Fibroblast of lung (primary cell): ENCODE measurements around the gene DENND2D. TPM values are rescaled to one million over a fixed set of nuclear protein-coding genes. Genes with fewer than 3 reads are reported as not detected.

Experiments
- DNase-seq, 2 donors: peaks; one replicate each; pipeline versions ENCODE4 v3.0.0 to v3.0.0-alpha.2; 2010; ENCODE audit warnings: low read depth in 2 of 2
- H2AFZ ChIP-seq: 2 replicates; pipeline ENCODE4 v1.5.1; 2012; ENCODE audit warnings: low read length, control low read depth, inconsistent platforms
- H3K27ac ChIP-seq: 2 replicates; pipeline ENCODE4 v1.5.1; 2011; ENCODE audit warnings: low read length, control low read depth; ENCODE audit not compliant: insufficient read depth
- H3K27me3 ChIP-seq: 2 replicates; pipeline ENCODE4 v1.5.1; 2011; ENCODE audit warnings: mild to moderate bottlenecking, low read length; ENCODE audit not compliant: control insufficient read depth, insufficient read depth
- H3K36me3 ChIP-seq: 2 replicates; pipeline ENCODE4 v1.5.1; 2011; ENCODE audit warnings: low read length; ENCODE audit not compliant: control insufficient read depth, insufficient read depth
- H3K4me1 ChIP-seq: 2 replicates; pipeline ENCODE4 v1.5.1; 2011; ENCODE audit warnings: low read length; ENCODE audit not compliant: control insufficient read depth, insufficient read depth; ENCODE audit errors: extremely low read depth
- H3K4me2 ChIP-seq: 2 replicates; pipeline ENCODE4 v1.5.1; 2011; ENCODE audit warnings: low read length, control low read depth; ENCODE audit not compliant: insufficient read depth; ENCODE audit errors: extremely low read depth
- H3K4me3 ChIP-seq, 4 experiments: fragments of 200-600 bp in 1 of 4; sonication (generic) in 1 of 4; replicated peaks in 1 of 4; 2 replicates each; pipeline ENCODE4 v1.5.1; 2011 to 2016; ENCODE audit warnings: low read length in 4 of 4, low read depth in 3 of 4, mild to moderate bottlenecking in 3 of 4, control low read depth in 2 of 4, inconsistent platforms in 1 of 4, mixed read lengths in 1 of 4; ENCODE audit not compliant: insufficient read depth in 1 of 4; ENCODE audit errors: control extremely low read depth in 1 of 4
- H3K79me2 ChIP-seq: 2 replicates; pipeline ENCODE4 v1.5.1; 2012; ENCODE audit warnings: mild to moderate bottlenecking, low read length, inconsistent platforms; ENCODE audit not compliant: control insufficient read depth, insufficient read depth
- H3K9ac ChIP-seq: 2 replicates; pipeline ENCODE4 v1.5.1; 2011; ENCODE audit warnings: mild to moderate bottlenecking, low read length, control low read depth; ENCODE audit not compliant: insufficient read depth
- H3K9me3 ChIP-seq: 2 replicates; pipeline ENCODE4 v1.5.1; 2012; ENCODE audit warnings: low read depth, low read length; ENCODE audit not compliant: control insufficient read depth, insufficient read depth
- H4K20me1 ChIP-seq: 2 replicates; pipeline ENCODE4 v1.5.1; 2011; ENCODE audit warnings: low read length; ENCODE audit not compliant: control insufficient read depth, insufficient read depth; ENCODE audit errors: extremely low read depth
- EZH2 ChIP-seq: IDR thresholded peaks from 2 replicates; pipeline ENCODE4 v1.5.1; 2012; ENCODE audit warnings: low read length, control low read depth, mild to moderate bottlenecking; ENCODE audit errors: missing control alignments
- polyA plus RNA-seq, 2 donors: library from polyadenylated mRNA; depleted of rRNA in 1 of 2; stranded (reverse) in 1 of 2; unstranded in 1 of 2; fragments of >200 nt; gene quantifications; 2 replicates each; pipeline ENCODE4 v1.2.1, GENCODE V29; 2011 to 2012; ENCODE audit warnings: missing spikeins in 1 of 2
- total RNA-seq: library from RNA; depleted of rRNA; stranded (reverse); fragments of >200 nt; gene quantifications from 2 replicates; pipeline ENCODE4 v1.2.1, GENCODE V29; 2014
- TF ChIP-seq, protein P1 (sequence below), 2 donors: IDR thresholded peaks in 1 of 2; conservative IDR thresholded peaks in 1 of 2; 1 replicate in 1 of 2; 2 replicates in 1 of 2; pipeline ENCODE4 v1.5.1; 2011 to 2012; ENCODE audit warnings: low read length in 2 of 2, control low read depth in 1 of 2, inconsistent platforms in 1 of 2, low read depth in 1 of 2, mild to moderate bottlenecking in 1 of 2

The DENND2D gene
- total and polyA plus RNA-seq, 2 donors (not counting 1 experiment from before 2014, with no cell fraction given) = 2.2 to 15.7 TPM

DNA sequence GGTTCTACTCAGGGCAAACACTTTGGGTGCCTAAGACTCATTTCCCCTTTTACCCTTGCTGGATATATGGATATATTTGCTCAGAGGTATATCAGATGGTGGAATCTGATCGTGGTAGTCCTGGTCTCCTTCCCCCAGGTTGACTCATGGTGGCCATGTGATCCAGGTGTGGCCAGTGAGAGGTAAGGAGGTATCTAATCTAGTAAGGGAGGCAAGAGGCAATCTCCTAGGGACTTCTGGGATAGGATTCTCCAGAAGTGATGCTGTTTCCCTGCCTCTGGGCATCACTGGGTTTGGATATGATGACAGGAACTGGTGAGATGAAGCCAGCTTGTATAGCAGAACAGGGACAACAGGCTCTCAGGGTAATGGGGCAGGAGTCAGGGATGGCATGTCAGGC is 8.5 kb upstream of the DENND2D start:
- H3K79me2 ChIP-seq = no peaks in the 10 kb centered on the region
- no peaks in the 10 kb centered on the region for H3K36me3 ChIP-seq
- H3K4me3 ChIP-seq = no peak overlapping the region
- no peak overlapping the region for H3K9ac ChIP-seq
- H4K20me1 ChIP-seq = no peaks in the 10 kb centered on the region
- H3K27ac ChIP-seq = no peak overlapping the region
- H3K27me3 ChIP-seq = peaks cover 13% of the 10 kb centered on the region
- no peak overlapping the region for H2AFZ ChIP-seq
- no peak for DNase-seq
- H3K9me3 ChIP-seq = no peaks in the 10 kb centered on the region
- TF ChIP-seq, protein P1, sequence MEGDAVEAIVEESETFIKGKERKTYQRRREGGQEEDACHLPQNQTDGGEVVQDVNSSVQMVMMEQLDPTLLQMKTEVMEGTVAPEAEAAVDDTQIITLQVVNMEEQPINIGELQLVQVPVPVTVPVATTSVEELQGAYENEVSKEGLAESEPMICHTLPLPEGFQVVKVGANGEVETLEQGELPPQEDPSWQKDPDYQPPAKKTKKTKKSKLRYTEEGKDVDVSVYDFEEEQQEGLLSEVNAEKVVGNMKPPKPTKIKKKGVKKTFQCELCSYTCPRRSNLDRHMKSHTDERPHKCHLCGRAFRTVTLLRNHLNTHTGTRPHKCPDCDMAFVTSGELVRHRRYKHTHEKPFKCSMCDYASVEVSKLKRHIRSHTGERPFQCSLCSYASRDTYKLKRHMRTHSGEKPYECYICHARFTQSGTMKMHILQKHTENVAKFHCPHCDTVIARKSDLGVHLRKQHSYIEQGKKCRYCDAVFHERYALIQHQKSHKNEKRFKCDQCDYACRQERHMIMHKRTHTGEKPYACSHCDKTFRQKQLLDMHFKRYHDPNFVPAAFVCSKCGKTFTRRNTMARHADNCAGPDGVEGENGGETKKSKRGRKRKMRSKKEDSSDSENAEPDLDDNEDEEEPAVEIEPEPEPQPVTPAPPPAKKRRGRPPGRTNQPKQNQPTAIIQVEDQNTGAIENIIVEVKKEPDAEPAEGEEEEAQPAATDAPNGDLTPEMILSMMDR (conservative IDR thresholded peaks at IDR 0.05 in 1 of 2, IDR thresholded peaks at IDR 0.05 in 1 of 2; ENCODE audit: low read depth in 1 of 2, low read length in 2 of 2) = no peak
- TF ChIP-seq EZH2 = no peak
- no peaks in the 10 kb centered on the region for H3K4me1 ChIP-seq
- H3K4me2 ChIP-seq = no peak overlapping the region

DNA sequence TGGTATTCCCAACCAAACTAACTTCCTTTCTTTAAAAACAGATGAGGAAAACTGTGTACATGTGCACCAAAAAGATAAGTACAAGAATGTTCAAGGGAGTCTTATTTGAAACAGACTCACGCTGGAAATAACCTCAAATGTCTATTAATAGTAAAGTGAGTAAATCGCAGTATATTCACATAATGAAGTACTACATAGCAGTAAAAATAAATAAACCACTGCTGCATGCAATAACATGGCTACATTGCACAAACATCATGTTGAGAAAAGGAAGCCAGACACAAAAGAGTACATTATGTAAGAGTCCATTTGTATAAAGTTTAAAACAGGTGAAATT is 5.2 kb upstream of the DENND2D start:
- no peak overlapping the region for H3K27ac ChIP-seq
- no peaks in the 10 kb centered on the region for H3K79me2 ChIP-seq
- peaks cover 2% of the 10 kb centered on the region for H3K4me1 ChIP-seq
- DNase-seq = peak in 1 of 2 donors; percentile 76
- no peaks in the 10 kb centered on the region for H3K9me3 ChIP-seq
- no peak overlapping the region for H3K4me2 ChIP-seq
- no peak for TF ChIP-seq EZH2
- TF ChIP-seq, protein P1 (conservative IDR thresholded peaks at IDR 0.05 in 1 of 2, IDR thresholded peaks at IDR 0.05 in 1 of 2; ENCODE audit: low read depth in 1 of 2, low read length in 2 of 2) = no peak
- H3K27me3 ChIP-seq = peaks cover 13% of the 10 kb centered on the region
- H3K4me3 ChIP-seq = no peak overlapping the region
- no peak overlapping the region for H2AFZ ChIP-seq
- no peaks in the 10 kb centered on the region for H4K20me1 ChIP-seq
- H3K36me3 ChIP-seq = no peaks in the 10 kb centered on the region
- no peak overlapping the region for H3K9ac ChIP-seq

- H3K79me2 ChIP-seq = no peaks in the 10 kb centered on the region
- peaks cover 13% of the 10 kb centered on the region for H3K27me3 ChIP-seq
- no peak overlapping the region for H3K4me2 ChIP-seq
- no peak for DNase-seq
- peaks cover 2% of the 10 kb centered on the region for H3K4me1 ChIP-seq
- H3K4me3 ChIP-seq = no peak overlapping the region
- no peaks in the 10 kb centered on the region for H4K20me1 ChIP-seq
- no peak overlapping the region for H3K9ac ChIP-seq
- no peak overlapping the region for H2AFZ ChIP-seq
- no peaks in the 10 kb centered on the region for H3K36me3 ChIP-seq
- no peak overlapping the region for H3K27ac ChIP-seq
- H3K9me3 ChIP-seq = no peaks in the 10 kb centered on the region
- no peak for TF ChIP-seq EZH2
- TF ChIP-seq, protein P1 (conservative IDR thresholded peaks at IDR 0.05 in 1 of 2, IDR thresholded peaks at IDR 0.05 in 1 of 2; ENCODE audit: low read depth in 1 of 2, low read length in 2 of 2) = no peak
Observed at GRCh38 chr1:111204983-111205713, 4.7 kb upstream of the DENND2D start.
